ENCODE data around the gene CABP7. TPM values are rescaled to one million over a fixed set of nuclear protein-coding genes. Genes with fewer than 3 reads are reported as not detected.

Gene CABP7
- total and polyA plus RNA-seq, 2 of the 13 experiments (the other 11 are each of a cell fraction or from before 2014, with no cell fraction given): 0.08 TPM; not detected in 1

GRCh38 chr22:29767171-29768051, 47.6 kb downstream of the CABP7 start, which contains the start of gene UQCR10 (continued):
- no peak for TF ChIP-seq NCOR1 (IDR thresholded peaks at IDR 0.05; ENCODE audit: borderline replicate concordance, low read length)
- TF ChIP-seq JDP2 (CRISPR knock-in tag; IDR thresholded peaks at IDR 0.05; ENCODE audit: borderline replicate concordance): no peak
- no peak for TF ChIP-seq KLF11 (CRISPR knock-in tag; IDR thresholded peaks at IDR 0.05)
- peak; percentile 52; the same call in 1 of the 2 replicates for TF ChIP-seq ATF1 (CRISPR knock-in tag; IDR thresholded peaks at IDR 0.05)
- no peak for TF ChIP-seq ISX (CRISPR knock-in tag; conservative IDR thresholded peaks at IDR 0.05)
- TF ChIP-seq ZNF142 (CRISPR knock-in tag; IDR thresholded peaks at IDR 0.05): no peak
- TF ChIP-seq ZNF562 (CRISPR knock-in tag; IDR thresholded peaks at IDR 0.05; ENCODE audit: borderline replicate concordance): no peak
- 0 out of 2 replicates have a peak, but pooled peaks have one; percentile 10 for TF ChIP-seq MTERF4 (CRISPR knock-in tag; IDR thresholded peaks at IDR 0.05)
- TF ChIP-seq NAIF1 (CRISPR knock-in tag; IDR thresholded peaks at IDR 0.05; ENCODE audit: borderline replicate concordance): 0 out of 2 replicates have a peak, but pooled peaks have one; percentile 48
- TF ChIP-seq RARG (CRISPR knock-in tag; IDR thresholded peaks at IDR 0.05; ENCODE audit: low read depth): no peak
- no peak for TF ChIP-seq GATAD2A (CRISPR knock-in tag; IDR thresholded peaks at IDR 0.05)
- TF ChIP-seq GMEB2 (CRISPR knock-in tag; IDR thresholded peaks at IDR 0.05; ENCODE audit: low read depth): no peak
- TF ChIP-seq CEBPB (IDR thresholded peaks at IDR 0.05; ENCODE audit: borderline replicate concordance, low read depth, low read length): peak; percentile 28; the same call in 1 of the 2 replicates
- no peak for TF ChIP-seq ZNF512B (CRISPR knock-in tag; IDR thresholded peaks at IDR 0.05; ENCODE audit: borderline replicate concordance)
- TF ChIP-seq KLF12 (CRISPR knock-in tag; IDR thresholded peaks at IDR 0.05; ENCODE audit: borderline replicate concordance): peak; percentile 61
- TF ChIP-seq FOXJ3 (CRISPR knock-in tag; IDR thresholded peaks at IDR 0.05; ENCODE audit: borderline replicate concordance): no peak
- peak; percentile 97 for TF ChIP-seq TAF1 (CRISPR knock-in tag; IDR thresholded peaks at IDR 0.05)
- TF ChIP-seq ZFP36L1 (CRISPR knock-in tag; IDR thresholded peaks at IDR 0.05): no peak
